Heart left ventricle (tissue), 13 donors: ENCODE results near the gene MED6.

Experiments used
- POLR2A ChIP-seq, 2 donors: fragments of 450-650 bp; IDR thresholded peaks; one replicate each; pipeline ENCODE4 v1.6.1; 2017; ENCODE audit warnings: antibody characterized with exemption in 2 of 2, mild to moderate bottlenecking in 2 of 2, moderate library complexity in 2 of 2
- TF ChIP-seq, protein P1 (sequence below), 12 donors: fragments of 200-600 bp; sonication (generic) in 4 of 12; IDR thresholded peaks; one replicate each; pipeline versions ENCODE4 v1.5.0 to v1.8.0; 2018 to 2022; ENCODE audit warnings: antibody characterized with exemption in 12 of 12, mild to moderate bottlenecking in 5 of 12
- donor health status: ischemic (EF 13 %, LVEDD 7.1; RV severe dilation, severe dysfunction).
- donor health status: DM: no; HTN: yes; CAD: no.
- donor health status: DM: no; HTN: no; CAD: no.
- donor health status: ischemic (EF 25% LVEDD 6.9; RV normal size, moderate dysfunction).
- donor health status: ischemic (EF 25% LVEDD 5.7; RV mildly dilated, moderate dysfunction).
- donor health status: ischemic (EF 35%, LVEDD 5.7; RV mildly dilated, moderate dysfunction).
- donor health status: nonischemic (EF 11% LVEDD 7.7; RV severe dilation, severe dysfunction).
- donor health status: DM: yes; HTN: yes; CAD: no.
- donor health status: PGD.
- donor health status: ischemic (EF 29% LVEDD 5.4; RV normal size, mild dysfunction).
- donor health status: nonischemic (EF 23%, LVEDD 6.1; RV moderate dilation, normal function).

DNA sequence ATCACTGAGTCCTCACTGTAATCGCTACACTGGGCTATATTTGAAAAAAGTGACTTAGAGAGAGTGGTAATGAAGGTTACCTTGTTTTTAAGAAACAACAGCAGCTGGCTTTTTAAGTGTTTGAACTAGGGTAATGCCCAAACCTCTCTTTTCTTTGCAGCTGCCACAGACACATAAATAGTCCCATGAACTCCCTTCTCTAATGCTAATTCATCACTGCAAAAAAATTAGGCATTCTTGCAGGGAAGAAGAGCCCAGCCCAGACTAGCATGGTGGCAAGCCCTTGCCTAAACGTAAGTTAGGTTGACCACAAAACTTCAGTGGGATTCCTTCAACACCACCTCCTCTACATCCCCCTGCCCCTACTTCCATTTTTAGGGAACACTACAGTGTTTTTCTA, 17.9 kb upstream of the MED6 start:
- TF ChIP-seq, protein P1, sequence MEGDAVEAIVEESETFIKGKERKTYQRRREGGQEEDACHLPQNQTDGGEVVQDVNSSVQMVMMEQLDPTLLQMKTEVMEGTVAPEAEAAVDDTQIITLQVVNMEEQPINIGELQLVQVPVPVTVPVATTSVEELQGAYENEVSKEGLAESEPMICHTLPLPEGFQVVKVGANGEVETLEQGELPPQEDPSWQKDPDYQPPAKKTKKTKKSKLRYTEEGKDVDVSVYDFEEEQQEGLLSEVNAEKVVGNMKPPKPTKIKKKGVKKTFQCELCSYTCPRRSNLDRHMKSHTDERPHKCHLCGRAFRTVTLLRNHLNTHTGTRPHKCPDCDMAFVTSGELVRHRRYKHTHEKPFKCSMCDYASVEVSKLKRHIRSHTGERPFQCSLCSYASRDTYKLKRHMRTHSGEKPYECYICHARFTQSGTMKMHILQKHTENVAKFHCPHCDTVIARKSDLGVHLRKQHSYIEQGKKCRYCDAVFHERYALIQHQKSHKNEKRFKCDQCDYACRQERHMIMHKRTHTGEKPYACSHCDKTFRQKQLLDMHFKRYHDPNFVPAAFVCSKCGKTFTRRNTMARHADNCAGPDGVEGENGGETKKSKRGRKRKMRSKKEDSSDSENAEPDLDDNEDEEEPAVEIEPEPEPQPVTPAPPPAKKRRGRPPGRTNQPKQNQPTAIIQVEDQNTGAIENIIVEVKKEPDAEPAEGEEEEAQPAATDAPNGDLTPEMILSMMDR (IDR thresholded peaks at IDR 0.05): no peak
- no peak for TF ChIP-seq POLR2A (IDR thresholded peaks at IDR 0.05)
